PC-3 (cell line): Measurements from ENCODE around the gene UACA. TPM values are rescaled to one million over a fixed set of nuclear protein-coding genes. Genes with fewer than 3 reads are reported as not detected.

Experiments used
- ATAC-seq: fragments of 200-7000 bp; cut with Tn5 transposase; 2 replicates; pipeline ENCODE4 v1.9.1; 2020; ENCODE audit warnings: mild to moderate bottlenecking, moderate library complexity
- BruUV-seq: library from RNA; stranded (reverse); fragments of 400-500 nt; replicated peaks from 2 replicates; lab custom pipeline; 2021; lab: Mats Ljungman, UMichigan
- CTCF ChIA-PET: fragments of 300-600 bp; sonication (Branson Sonifier 250); formaldehyde crosslinking; loops from one replicate; lab custom pipeline; 2022; ENCODE audit warnings: antibody characterized with exemption; lab: Charles Lee
- POLR2A ChIA-PET: fragments of 300-600 bp; sonication (Branson Sonifier 250); formaldehyde crosslinking; loops from one replicate; lab custom pipeline; 2022; ENCODE audit warnings: antibody characterized with exemption; ENCODE audit not compliant: unreplicated experiment; lab: Charles Lee
- DNase-seq: peaks from one replicate; pipeline ENCODE4 v3.0.0-alpha.2; 2015
- H2AFZ ChIP-seq: fragments of 300-600 bp; sonication (generic); 2 replicates; pipeline ENCODE4 v1.6.0; 2016; ENCODE audit warnings: antibody characterized with exemption, low read length
- H3F3A ChIP-seq: fragments of 300-600 bp; sonication (generic); one replicate; pipeline ENCODE4 v1.6.0; 2017; ENCODE audit warnings: antibody characterized with exemption, low read length, control low read depth, mild to moderate bottlenecking; ENCODE audit not compliant: unreplicated experiment
- H3K27ac ChIP-seq: fragments of 300-600 bp; sonication (generic); 2 replicates; pipeline ENCODE4 v1.5.1; 2016; ENCODE audit warnings: mild to moderate bottlenecking, low read length
- H3K27me3 ChIP-seq: fragments of 300-600 bp; sonication (generic); 2 replicates; pipeline ENCODE4 v1.6.1; 2016; ENCODE audit warnings: low read length, mixed read lengths
- H3K36me3 ChIP-seq: fragments of 300-600 bp; sonication (generic); 2 replicates; pipeline ENCODE4 v1.6.1; 2016; ENCODE audit warnings: low read depth, mixed run types, low read length, mixed read lengths
- H3K4me1 ChIP-seq: fragments of 300-600 bp; sonication (generic); 2 replicates; pipeline ENCODE4 v1.5.1; 2016; ENCODE audit warnings: low read length; ENCODE audit not compliant: insufficient read depth
- H3K4me2 ChIP-seq: fragments of 300-600 bp; sonication (generic); 2 replicates; pipeline ENCODE4 v1.6.0; 2016; ENCODE audit warnings: low read length
- H3K4me3 ChIP-seq: fragments of 300-600 bp; sonication (generic); 2 replicates; pipeline ENCODE4 v1.5.1; 2016; ENCODE audit warnings: mild to moderate bottlenecking, low read length, mixed read lengths
- H3K79me2 ChIP-seq: fragments of 300-600 bp; sonication (generic); 2 replicates; pipeline ENCODE4 v1.6.1; 2017; ENCODE audit warnings: low read length, mixed read lengths
- H3K9ac ChIP-seq: fragments of 300-600 bp; sonication (generic); 2 replicates; pipeline ENCODE4 v1.6.0; 2016; ENCODE audit warnings: mild to moderate bottlenecking, low read length
- H3K9me2 ChIP-seq: fragments of 300-600 bp; sonication (generic); replicated peaks from 2 replicates; pipeline ENCODE4 v1.6.1; 2016; ENCODE audit warnings: mixed run types, low read length, mixed read lengths
- H3K9me3 ChIP-seq: fragments of 300-600 bp; sonication (generic); 2 replicates; pipeline ENCODE4 v1.6.1; 2016; ENCODE audit warnings: low read length, mixed read lengths
- H4K20me1 ChIP-seq: fragments of 300-600 bp; sonication (generic); 2 replicates; pipeline ENCODE4 v1.6.1; 2016; ENCODE audit warnings: low read length, mixed read lengths
- EZH2 ChIP-seq: fragments of 300-600 bp; sonication (generic); IDR thresholded peaks from one replicate; pipeline ENCODE4 v1.6.1; 2017; ENCODE audit warnings: antibody characterized with exemption, mild to moderate bottlenecking, low read length; ENCODE audit not compliant: unreplicated experiment
- EZH2phosphoT487 ChIP-seq: fragments of 300-600 bp; sonication (generic); IDR thresholded peaks from 2 replicates; pipeline ENCODE4 v1.6.1; 2018; ENCODE audit warnings: mild to moderate bottlenecking, antibody characterized with exemption, low read length, borderline replicate concordance
- intact Hi-C: fragments of 100-400 bp; cut with micrococcal nuclease; formaldehyde crosslinking; loops from 2 replicates; pipeline ENCODE4 v1.9.0; 2023
- total RNA-seq: library from RNA; depleted of rRNA; stranded (reverse); fragments of >200 nt; gene quantifications from 2 replicates; pipeline ENCODE4 v1.2.3, GENCODE V29; 2014
- TF ChIP-seq, protein P1 (sequence below): fragments of 300-600 bp; sonication (generic); conservative IDR thresholded peaks from 2 replicates; pipeline ENCODE4 v1.5.1; 2017; ENCODE audit warnings: antibody characterized with exemption, low read depth, mild to moderate bottlenecking, low read length

The UACA gene
- total RNA-seq, 1 experiment from 2014 or later: 21.7 TPM

DNA sequence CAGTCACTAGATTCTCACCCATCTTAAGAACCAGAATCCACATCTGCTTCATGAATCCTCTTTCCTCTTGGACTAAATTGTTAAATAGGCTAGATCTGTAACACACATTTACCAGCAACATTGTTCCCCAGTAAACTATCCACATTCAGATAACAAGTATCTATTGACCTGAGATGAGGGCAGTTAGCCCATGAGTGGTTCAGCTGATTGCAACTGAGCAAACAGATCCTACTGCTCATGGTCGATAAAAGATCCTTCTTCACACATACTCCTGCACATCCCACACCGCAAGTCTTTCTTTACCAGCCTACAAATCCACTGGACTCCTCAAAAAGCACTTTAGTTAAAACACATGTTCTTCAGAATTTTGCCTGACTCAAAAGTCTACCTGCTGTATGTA lies 59.2 kb downstream of the UACA start:
- Histone ChIP-seq H2AFZ (no peak overlapping the region), H3K4me3 (no peak overlapping the region), H3K27me3 (no peaks in the 10 kb centered on the region), H3K79me2 (peaks cover 70% of the 10 kb centered on the region), H3K9me2 (no peaks in the 10 kb centered on the region), H3K36me3 (no peaks in the 10 kb centered on the region; the same call in 1 of the 2 replicates), H3K27ac (no peak overlapping the region), H3K9me3 (no peaks in the 10 kb centered on the region), H3F3A (peaks cover 15% of the 10 kb centered on the region), H3K9ac (no peak overlapping the region), H4K20me1 (no peaks in the 10 kb centered on the region), H3K4me1 (peaks cover 45% of the 10 kb centered on the region), H3K4me2 (0 out of 2 replicates have a peak overlapping the region, but pooled peaks have one; percentile 79)
- DNase-seq: no peak
- ChIA-PET CTCF (interaction anchor here (0.7 kb wide), 1 partner anchor 20 kb away, joined by 3 read pairs; no protein-coding TSS in a partner anchor), POLR2A (no interaction called here)
- intact Hi-C loops: no loop called here
- TF ChIP-seq, protein P1, sequence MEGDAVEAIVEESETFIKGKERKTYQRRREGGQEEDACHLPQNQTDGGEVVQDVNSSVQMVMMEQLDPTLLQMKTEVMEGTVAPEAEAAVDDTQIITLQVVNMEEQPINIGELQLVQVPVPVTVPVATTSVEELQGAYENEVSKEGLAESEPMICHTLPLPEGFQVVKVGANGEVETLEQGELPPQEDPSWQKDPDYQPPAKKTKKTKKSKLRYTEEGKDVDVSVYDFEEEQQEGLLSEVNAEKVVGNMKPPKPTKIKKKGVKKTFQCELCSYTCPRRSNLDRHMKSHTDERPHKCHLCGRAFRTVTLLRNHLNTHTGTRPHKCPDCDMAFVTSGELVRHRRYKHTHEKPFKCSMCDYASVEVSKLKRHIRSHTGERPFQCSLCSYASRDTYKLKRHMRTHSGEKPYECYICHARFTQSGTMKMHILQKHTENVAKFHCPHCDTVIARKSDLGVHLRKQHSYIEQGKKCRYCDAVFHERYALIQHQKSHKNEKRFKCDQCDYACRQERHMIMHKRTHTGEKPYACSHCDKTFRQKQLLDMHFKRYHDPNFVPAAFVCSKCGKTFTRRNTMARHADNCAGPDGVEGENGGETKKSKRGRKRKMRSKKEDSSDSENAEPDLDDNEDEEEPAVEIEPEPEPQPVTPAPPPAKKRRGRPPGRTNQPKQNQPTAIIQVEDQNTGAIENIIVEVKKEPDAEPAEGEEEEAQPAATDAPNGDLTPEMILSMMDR: no peak
- no peak for ATAC-seq
- BruUV-seq: no TSS peak

DNA sequence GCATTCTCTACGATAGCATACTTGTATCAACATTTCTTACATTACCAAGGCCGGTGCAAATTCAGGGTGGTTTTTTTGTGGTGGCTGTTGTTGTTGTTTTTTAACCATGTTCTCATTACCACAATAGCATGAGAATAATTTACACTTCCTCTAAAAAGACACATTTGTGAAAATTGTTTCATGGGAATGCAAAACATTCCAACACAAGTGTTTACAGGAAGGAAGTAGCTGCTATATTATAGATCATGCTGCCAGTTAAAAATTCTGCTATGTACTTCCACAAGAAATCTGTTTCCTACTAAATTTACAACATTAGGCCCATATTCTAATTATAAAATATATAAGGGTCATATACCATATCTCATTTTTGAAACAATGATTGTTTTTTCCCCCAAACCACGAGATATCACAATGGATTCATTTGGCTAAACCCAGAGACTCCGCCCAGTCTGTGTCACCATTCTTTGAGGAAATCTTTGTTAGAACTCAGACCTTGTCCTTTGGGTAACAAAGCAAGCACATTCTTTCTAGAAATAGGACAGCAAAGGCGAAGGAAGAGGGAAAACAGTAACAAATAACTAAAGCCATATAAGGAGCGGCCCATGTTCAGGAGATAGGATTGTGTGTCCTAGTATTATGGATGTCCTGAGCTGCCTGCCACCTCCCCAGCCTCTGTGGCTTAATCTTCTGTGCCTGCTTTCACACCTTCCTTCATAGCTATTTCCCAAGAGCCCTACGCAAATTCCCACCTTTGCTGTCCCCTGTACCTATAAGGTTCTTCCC lies 60.1 kb downstream of the UACA start:
- peaks cover 54% of the 10 kb centered on the region for H3K4me1 ChIP-seq
- peak overlapping the region; percentile 79 for H3K4me2 ChIP-seq
- H3K36me3 ChIP-seq: no peaks in the 10 kb centered on the region; the same call in 1 of the 2 replicates
- H3K4me3 ChIP-seq: peak overlapping the region; percentile 56; the same call in 1 of the 2 replicates
- H4K20me1 ChIP-seq: no peaks in the 10 kb centered on the region
- H3K27ac ChIP-seq: peak overlapping the region; percentile 68
- H3F3A ChIP-seq: peaks cover 15% of the 10 kb centered on the region
- ATAC-seq (no peak), DNase-seq (peak; percentile 31)
- no peak overlapping the region for H2AFZ ChIP-seq
- H3K79me2 ChIP-seq: peaks cover 74% of the 10 kb centered on the region
- no peak for TF ChIP-seq EZH2
- TF ChIP-seq, protein P1: no peak
- ChIA-PET POLR2A (no interaction called here), CTCF (no interaction called here)
- H3K27me3 ChIP-seq: no peaks in the 10 kb centered on the region
- H3K9me3 ChIP-seq: no peaks in the 10 kb centered on the region
- intact Hi-C loops: loop anchor here (2.0 kb wide), 1 partner anchor 14 kb away; no protein-coding TSS in a partner anchor
- H3K9me2 ChIP-seq: no peaks in the 10 kb centered on the region
- no TSS peak for BruUV-seq
- H3K9ac ChIP-seq: no peak overlapping the region

DNA sequence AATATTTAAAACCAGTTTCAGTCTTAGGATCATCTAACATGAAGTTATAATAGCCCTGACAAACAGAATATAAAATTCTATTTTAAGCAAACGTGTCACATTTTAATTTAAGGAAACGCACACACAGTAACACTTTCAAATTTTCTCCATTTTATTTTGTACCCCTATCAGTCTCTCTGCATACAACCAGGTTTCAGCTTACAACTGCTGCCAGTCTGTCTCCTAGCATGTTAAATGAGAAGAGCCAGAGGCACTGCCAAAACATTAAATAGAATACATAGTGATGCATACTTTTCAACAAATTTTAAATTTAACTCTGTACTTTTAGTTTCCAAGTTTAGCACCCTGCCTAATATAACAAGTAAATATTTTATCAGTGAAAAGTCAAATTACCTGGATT lies 60.8 kb downstream of the UACA start:
- Histone ChIP-seq H3K79me2 (peaks cover 68% of the 10 kb centered on the region), H3K4me3 (peak overlapping the region; percentile 56; the same call in 1 of the 2 replicates), H3K4me2 (peak overlapping the region; percentile 79), H3K27me3 (no peaks in the 10 kb centered on the region), H3K36me3 (no peaks in the 10 kb centered on the region), H3K9me3 (no peaks in the 10 kb centered on the region), H3K9ac (no peak overlapping the region), H3K27ac (peak overlapping the region; percentile 68), H2AFZ (no peak overlapping the region), H3F3A (peaks cover 15% of the 10 kb centered on the region), H4K20me1 (no peaks in the 10 kb centered on the region), H3K4me1 (peaks cover 56% of the 10 kb centered on the region), H3K9me2 (no peaks in the 10 kb centered on the region)
- TF ChIP-seq, protein P1: no peak
- TF ChIP-seq EZH2phosphoT487: no peak
- no peak for TF ChIP-seq EZH2
- ChIA-PET CTCF (no interaction called here), POLR2A (no interaction called here)
- no TSS peak for BruUV-seq
- ATAC-seq (peak; percentile 57), DNase-seq (no peak)
- intact Hi-C loops: loop anchor here (2.0 kb wide), 1 partner anchor 14 kb away; no protein-coding TSS in a partner anchor
